GM18505 (cell line): ENCODE measurements around the gene TGM1.

Source experiments
- ATAC-seq: cut with Tn5 transposase; IDR thresholded peaks from one replicate; pipeline ENCODE4 v1.9.1; 2021; ENCODE audit not compliant: unreplicated experiment
- POLR2A ChIP-seq: IDR thresholded peaks from 4 replicates; pipeline ENCODE4 v1.6.1; 2011; ENCODE audit warnings: borderline replicate concordance; ENCODE audit not compliant: insufficient read depth, insufficient read length; ENCODE audit errors: extremely low read depth

Gene TGM1

GRCh38 chr14:24271834-24272263, 8.9 kb upstream of the TGM1 start:
- no peak for TF ChIP-seq POLR2A
- no peak for ATAC-seq

GRCh38 chr14:24271134-24271833, 8.3 kb upstream of the TGM1 start, which contains the start of gene RABGGTA:
RABGGTA (minus strand) TSS chr14:24271597; CDS start chr14:24271115, 482 bp downstream.
- peak; percentile 81 for ATAC-seq
- TF ChIP-seq POLR2A = peak; percentile 93

- TF ChIP-seq POLR2A = no peak
- no peak for ATAC-seq
These were observed 7.7 kb upstream of the TGM1 start for GRCh38 chr14:24270537-24271133.

GRCh38 chr14:24269910-24270536, 7.0 kb upstream of the TGM1 start:
- ATAC-seq = no peak
- TF ChIP-seq POLR2A = no peak

GRCh38 chr14:24269368-24269767, 6.4 kb upstream of the TGM1 start:
- TF ChIP-seq POLR2A = no peak
- ATAC-seq = no peak

- ATAC-seq = no peak
- TF ChIP-seq POLR2A = no peak
These were observed 5.2 kb upstream of the TGM1 start for GRCh38 chr14:24268225-24268624.

- ATAC-seq = no peak
- TF ChIP-seq POLR2A = no peak
These were observed 4.5 kb upstream of the TGM1 start for GRCh38 chr14:24267516-24267915.

GRCh38 chr14:24266344-24267244, 3.6 kb upstream of the TGM1 start:
- ATAC-seq = no peak
- no peak for TF ChIP-seq POLR2A

- no peak for TF ChIP-seq POLR2A
- no peak for ATAC-seq
These were observed 1.3 kb upstream of the TGM1 start for GRCh38 chr14:24264298-24264697.

- no peak for ATAC-seq
- TF ChIP-seq POLR2A = no peak
These were observed 871 bp upstream of the TGM1 start for GRCh38 chr14:24263848-24264247.

GRCh38 chr14:24261969-24262327, 1.0 kb downstream of the TGM1 start:
- no peak for TF ChIP-seq POLR2A
- no peak for ATAC-seq

- ATAC-seq = no peak
- no peak for TF ChIP-seq POLR2A
These were observed 1.6 kb downstream of the TGM1 start for GRCh38 chr14:24261256-24261968.
